GM18508 (cell line): Measurements from ENCODE around the gene ZNF79.
"Not testable (repeated sequence)": the region's sequence is repeated elsewhere in the genome, so short reads cannot be mapped to it uniquely, and the experiment has no call there.

Source experiments
- ATAC-seq: cut with Tn5 transposase; IDR thresholded peaks from one replicate; pipeline ENCODE4 v1.9.1; 2021; ENCODE audit warnings: moderate number of reproducible peaks; ENCODE audit not compliant: insufficient read depth, unreplicated experiment

Gene ZNF79

DNA sequence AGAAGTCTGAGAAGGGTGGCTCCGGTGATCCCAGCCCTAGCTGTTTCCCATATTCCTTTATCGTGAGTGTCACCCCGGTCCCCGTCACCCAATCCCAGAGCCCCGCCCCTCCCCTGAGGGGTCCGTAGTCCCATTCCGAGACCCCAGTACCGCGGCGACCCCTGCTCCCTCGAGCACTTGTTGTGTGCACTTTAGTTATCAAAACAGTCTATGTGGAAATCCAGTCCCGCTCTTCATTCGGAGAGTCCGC, 27.4 kb downstream of the ZNF79 start:
- no peak for ATAC-seq

DNA sequence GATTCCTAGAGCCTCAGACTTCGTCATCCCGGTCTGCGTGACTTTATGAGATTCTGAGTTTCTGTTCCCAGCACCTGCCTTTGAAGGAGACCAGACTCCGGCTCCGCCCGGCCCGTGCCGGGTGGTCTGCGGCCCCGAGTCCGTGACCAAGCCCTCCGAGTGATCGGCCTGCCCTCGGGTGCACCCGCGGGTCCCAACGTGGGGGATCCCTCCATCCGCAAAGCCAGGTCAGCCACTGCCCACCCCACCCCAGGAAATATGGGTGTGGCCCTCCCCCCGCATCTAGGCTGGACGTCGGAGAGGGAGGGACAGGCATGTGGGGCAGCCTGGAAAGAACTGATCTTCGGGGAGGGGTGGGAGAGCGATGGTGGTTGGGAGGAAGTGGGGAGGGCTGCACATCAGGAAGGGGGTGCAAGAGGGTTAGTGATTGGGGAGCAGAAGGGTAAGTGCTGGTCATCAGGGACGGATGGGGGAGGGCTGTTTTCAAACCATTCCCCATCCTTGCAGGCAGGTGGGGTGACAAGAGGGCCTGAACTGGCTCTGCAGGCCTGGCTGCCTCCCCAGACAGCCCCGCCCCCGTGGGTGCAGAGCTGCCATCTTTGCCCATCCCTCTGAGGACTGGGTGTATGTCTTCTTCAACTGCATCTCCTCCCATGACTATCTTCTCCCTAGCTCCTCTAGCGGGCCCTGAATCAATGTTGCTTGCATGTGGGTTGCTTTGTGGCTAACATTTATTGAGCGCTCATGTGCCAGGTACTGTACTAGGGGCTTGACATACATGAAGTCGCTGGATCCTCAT, 27.9 kb downstream of the ZNF79 start:
- ATAC-seq = no peak

DNA sequence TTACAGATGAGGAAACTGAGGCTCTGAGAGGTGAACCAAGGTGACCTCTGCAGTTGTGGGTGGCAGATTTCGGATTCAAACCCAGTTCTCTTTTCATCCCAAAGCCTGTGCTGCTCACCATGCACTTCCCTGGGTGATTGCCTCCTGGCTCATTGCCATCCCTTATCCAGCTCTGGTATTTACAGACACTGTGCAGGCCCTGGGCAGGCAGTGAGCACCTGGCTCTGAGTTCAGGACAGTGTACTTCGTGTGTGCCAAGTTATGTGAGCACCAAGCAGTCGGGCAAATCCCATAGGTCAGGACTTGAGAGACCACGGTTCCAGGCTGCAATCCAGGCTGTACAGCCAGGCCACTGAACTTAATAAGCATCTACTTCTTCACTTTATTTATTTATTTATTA, 28.5 kb downstream of the ZNF79 start:
- no peak for ATAC-seq

DNA sequence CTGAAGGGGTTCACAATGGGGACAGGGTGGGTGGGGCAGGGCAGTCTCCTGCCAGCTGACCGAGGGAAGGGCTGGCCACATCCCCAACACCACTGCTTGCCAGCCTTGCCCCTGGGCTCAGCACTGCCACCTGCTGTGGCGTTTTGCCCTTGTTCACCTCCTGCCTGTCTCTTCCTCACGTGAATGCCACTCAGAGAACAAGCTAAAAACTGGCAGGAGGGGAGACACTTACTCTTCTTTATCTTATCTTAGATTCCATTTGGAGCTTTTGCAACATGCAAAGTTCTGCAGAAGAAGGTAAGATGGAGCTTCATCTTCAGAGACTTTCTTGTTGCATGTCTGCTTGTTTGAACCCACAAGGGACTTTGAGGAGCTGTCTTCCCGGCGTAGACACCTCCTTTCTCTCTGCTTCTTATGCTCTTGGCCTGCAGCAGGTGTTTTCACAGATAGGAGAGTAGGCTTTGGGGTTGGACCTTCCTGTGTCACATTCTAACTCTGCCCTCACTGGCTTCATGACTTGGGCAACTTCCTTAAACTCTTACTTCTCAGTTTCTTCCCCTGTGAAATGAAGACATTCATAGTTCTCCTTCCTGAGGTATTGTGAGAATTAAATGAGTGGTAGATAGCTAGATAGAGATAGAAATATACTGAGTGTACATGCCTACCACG, 31.3 kb downstream of the ZNF79 start:
- no peak for ATAC-seq

DNA sequence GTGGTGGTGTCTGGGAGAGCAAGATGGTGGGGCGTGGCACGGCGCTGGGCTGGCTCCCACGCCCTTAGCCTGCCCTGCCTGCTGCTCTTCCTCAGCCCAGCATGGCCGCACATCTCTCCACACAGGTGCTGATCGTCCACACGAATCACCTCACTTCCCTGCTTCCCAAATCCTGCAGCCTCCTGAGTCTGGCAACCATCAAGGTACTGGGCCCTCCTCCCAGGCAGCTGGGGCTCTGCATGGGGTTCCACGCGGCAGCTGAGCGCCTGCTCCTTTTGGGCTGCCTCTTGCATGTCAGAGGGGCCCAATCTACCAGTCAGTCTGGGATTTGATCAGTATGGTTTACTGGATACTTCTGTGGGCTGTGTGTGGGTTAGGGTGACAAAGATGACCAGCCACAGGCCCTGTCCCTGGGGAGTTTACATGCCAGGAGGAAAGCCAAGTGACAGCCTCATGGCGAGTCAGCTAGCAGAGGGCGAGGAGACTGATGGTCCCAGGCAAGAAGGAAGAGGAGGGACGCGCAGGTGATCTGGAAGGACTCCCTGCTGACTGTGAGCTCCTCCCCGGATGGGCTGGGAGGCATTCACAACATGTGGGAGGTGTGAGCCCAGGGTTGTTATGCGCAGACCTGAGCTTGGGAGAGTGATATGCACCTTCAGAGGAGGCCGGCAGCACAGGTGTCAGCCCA, 33.2 kb downstream of the ZNF79 start:
- ATAC-seq = no peak

DNA sequence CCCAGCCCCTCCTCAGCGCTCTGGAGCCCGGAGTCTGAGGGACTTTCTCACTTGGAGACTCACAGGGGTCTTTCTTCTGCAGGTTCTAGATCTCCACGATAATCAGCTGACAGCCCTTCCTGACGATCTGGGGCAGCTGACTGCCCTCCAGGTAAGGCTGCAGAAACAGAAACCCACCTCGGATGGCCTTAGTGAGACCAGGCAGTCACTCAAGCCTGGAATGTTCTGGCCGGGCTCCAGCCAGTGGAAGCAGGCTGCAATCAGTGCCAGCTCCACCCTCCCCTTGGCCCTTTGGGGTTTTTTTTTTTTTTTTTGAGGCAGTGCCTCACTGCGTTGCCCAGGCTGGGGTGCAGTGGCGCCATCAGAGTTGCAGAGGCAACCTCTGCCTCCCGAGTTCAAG, 34.7 kb downstream of the ZNF79 start:
- ATAC-seq = no peak

DNA sequence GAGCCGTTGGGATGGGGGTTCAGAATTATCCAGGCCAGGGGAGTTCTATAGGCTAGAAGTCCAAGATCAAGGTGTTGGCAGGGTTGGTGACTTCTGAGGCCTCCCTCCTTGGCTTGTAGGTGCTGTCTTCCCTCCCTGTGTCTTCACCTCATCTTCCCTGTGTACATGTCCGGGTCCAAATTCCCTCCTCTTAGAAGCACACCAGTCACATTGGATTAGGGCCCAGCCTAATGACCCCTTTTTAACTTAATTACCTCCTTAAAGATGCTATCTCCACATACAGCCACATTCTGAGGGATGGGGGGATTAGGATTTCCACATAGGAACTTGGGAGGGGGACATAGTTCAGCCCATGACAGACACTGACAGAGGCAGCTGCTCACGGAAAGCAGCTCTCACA, 39.2 kb downstream of the ZNF79 start:
- no peak for ATAC-seq

DNA sequence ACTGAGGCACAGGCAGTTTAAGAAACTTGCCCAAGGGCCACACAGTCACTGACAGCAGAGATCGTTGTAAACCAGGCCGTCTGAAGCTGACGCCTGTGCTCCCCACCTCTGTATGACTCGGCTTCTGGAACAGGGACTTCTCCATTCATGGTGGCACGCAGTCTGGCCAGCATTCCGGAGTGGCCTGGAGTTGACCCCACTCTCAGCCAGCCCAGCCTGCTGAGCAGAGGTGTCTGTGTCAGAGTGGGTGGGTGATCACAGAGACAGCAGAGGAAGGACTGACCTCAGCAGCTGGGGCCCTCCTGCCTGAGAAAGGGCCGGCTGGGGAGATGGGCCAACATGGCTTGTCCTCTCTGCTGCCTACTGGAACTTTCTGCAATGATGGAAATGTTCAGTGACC, 39.7 kb downstream of the ZNF79 start:
- ATAC-seq = no peak

DNA sequence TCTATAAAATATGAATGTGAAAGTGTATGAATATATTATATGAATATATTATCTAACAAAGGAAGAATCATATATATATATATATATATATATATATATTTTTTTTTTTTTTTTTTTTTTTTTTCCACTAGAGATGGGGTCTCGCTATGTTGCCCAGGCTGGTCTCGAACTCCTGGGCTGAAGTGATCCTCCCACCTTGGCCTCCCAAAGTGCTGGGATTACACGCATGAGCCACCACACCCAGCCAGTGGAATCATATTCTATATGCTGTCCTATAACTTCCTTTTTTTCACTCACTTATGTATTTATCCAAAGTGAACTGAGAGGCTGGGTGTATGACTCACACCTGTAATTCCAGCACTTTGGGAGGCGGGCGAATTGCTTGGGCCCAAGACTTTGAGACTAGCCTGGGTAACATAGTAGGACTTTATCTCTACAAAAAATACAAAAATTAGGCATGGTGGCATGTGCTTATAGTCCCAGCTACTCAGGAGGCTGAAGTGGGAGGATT, 42.3 kb downstream of the ZNF79 start:
- ATAC-seq = not testable (repeated sequence)

DNA sequence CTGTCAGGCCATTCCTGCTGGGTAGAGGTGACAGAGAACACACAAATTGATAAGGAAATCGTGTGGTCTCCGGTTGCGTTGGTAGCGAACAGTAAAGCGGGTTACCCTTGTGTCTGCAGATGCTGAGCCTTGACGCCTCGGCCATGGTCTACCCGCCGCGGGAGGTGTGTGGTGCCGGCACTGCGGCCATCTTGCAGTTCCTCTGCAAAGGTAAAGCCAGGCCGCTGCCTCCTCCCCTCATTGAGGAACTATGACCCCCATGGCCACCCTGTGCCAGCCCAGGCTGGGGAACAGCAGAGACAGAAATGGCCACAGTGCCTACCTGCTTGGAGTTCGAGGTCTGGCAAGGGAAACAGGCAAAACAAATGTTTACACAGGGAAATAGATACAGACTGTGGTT, 43.4 kb downstream of the ZNF79 start:
- no peak for ATAC-seq

DNA sequence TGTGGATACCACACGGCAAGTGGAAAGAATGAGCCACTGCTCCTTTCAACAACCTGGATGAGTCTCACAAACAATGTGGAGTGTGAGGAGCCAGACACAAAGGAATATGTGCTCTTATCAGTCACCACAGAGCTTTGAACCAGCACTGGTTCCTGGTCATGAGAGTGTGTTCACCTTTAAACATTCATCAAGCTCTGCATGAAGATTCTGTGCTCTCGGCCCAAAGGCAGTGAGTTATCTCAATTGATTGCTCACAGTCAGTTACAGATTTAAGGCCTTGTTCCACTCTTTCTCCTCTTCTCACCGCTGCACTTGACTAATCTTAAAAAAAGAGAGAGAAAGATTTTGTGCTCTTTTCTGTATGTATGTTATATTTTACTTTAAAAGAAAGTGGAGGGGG, 46.5 kb downstream of the ZNF79 start:
- ATAC-seq = no peak

DNA sequence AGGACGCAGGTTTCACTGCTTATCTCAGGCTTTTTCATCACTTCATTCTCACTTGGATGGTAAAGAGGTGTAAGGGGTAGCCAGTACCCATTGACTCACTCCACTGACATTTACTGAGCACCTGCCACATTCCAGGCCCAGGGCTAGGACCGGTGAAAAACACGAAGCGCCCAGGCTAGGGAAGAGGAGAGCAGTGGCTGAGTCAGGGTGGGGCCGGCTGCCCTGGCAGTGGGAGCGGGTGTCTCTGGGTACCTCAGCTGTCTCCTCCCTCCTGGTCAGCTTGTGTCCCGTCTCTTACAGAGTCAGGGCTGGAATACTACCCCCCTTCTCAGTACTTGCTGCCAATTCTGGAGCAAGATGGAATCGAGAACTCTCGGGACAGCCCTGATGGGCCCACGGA, 49.3 kb downstream of the ZNF79 start:
- ATAC-seq = no peak

DNA sequence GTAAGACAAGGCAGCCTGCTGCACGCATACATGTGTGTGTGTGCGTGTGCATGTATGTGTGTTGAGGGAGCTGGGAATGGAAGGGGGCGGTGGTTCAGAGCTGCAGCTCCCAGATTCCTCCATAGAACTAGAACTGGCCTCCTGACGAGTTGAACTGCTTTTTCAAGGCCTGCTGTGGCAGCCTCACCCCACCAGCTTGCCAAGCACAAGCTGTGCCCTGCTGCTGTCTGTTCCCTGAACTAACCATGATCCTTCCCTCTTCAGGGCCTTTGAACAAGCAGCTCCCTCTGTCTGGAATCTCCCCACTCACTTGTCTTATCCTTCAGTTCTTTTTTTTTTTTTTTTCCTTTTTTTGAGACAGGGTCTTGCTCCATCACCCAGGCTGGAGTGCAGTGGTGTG, 49.8 kb downstream of the ZNF79 start:
- ATAC-seq = no peak

DNA sequence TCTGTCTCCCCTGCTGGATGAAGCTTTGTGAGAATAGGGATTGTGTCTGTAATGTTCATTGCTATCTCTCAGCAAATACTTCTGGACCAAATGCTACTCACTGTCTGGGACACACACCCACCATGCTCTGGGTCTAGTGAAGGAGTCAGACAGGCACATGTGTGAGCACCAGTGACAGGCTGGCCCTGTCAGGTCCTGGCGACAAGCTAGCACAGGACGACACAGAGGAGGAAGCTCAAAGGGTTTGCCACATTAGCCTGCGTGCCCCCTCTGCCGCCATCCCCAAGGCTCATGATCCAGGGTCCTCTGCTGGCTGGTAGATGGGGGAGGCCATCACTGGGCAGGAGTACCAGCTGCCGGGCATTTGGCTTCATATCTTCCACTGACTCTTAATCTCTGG, 50.4 kb downstream of the ZNF79 start:
- ATAC-seq = no peak

DNA sequence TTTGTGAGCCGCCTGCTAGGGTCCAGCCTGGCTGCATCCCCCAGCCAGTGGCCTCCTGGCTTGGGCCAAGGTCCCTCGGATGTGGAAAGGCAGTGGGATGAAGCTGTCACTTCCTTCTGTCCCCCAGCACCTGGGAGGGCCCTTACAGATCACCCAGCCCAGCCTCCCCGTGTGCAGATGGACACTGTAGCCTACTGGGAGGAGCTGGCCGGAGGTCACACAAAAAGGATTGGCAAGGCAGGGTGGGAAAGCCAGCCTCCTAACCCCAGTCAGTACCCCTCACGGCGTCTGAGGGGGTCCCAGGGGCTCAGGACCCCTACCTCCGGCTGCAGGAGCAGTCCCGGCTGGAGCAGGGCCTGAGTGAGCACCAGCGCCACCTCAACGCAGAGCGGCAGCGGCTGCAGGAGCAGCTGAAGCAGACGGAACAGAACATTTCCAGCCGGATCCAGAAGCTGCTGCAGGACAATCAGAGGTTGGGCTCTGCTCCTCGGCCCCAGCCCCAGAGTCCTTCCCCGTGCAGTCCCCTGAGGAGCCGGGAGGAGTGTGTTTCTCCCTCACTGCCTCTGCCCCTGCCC, 55.4 kb downstream of the ZNF79 start:
- no peak for ATAC-seq

DNA sequence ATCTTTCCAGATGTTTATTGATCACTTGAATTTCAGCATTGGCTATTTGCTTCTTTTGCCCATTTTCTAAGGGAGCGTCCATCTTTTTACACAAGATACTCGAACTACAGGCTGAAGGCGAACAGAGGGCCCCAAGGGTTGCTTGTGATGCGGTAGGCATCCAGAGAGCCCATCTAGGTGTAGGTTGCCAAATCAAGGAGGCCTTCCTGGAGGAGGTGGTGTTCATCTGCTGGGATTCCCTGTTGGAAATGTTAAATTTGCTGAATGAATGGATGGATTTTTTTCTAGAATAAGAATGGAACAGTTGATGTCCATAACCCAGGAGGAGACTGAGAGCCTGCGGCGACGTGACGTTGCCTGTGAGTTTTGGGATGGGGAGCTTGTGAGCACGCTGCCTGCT, 58.5 kb downstream of the ZNF79 start:
- ATAC-seq = no peak

DNA sequence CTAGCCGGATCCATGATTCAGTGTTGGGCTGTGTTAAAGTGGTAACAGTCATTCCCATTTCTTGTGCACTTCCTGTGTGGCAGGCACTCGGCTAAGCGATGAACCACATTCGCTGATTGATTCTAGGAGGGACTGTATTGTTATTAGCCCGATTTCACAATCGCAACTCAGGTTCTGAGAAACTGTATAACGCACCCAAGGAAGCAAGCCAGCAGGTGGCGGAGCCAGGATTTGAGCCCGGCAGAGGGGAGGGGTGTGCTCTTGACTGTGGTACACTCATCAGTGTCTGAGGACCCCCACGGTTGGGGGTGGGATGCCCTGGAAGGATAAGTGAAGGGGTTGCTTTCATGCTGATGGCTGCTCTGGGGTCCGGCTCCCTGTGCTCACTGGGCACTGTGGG, 61.8 kb downstream of the ZNF79 start:
- no peak for ATAC-seq

DNA sequence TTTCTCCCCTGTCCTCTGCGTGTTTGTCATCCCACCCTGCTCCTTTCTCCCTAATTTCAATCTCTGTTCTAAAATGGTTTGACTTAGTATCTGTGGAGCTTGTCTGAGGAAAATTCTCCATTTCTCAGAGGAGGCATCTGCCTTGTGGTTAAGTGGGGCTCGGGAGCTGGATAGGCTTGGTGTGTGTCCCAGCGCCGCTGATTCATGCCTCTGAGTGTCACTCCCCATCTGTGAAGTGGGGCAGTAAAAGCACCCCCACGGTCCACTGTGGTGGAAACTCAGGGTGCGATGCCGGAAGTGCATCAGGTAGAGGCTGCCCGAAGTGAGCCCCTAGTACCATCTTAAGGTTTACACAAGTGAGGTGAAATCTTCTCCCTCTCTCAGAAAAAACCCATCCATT, 64.8 kb downstream of the ZNF79 start:
- no peak for ATAC-seq

DNA sequence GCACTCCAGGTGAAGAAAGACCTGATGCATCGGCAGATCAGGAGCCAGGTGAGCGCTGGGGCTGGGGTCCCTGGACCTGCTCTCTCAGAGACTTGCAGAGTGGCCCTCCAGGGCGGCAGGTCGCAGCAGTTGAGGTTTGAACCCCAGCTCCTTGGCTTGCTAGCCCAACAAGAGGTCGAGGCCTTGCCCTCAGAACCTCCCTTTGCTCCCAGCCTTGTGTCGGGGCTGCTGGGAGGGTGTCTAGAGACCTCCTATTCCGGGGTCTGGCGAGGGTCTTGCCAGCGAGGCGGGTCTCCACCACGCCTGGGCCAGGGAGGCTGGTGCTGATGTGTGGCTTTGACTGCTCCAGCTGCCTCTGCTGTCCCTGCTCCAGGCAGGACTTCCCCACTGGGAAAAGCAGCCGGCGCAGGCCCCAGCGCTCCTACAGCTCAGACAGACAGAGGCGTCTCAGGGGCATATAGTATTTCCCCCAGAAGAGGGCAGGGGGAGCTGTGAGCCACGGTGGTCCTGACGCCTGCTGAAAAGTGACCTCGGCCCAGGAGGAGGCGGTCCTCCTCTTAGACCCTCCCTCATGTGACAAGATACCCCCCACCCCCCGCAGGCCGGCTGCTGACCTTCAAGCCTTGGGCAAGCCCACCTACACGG, 65.4 kb downstream of the ZNF79 start:
- ATAC-seq = no peak

DNA sequence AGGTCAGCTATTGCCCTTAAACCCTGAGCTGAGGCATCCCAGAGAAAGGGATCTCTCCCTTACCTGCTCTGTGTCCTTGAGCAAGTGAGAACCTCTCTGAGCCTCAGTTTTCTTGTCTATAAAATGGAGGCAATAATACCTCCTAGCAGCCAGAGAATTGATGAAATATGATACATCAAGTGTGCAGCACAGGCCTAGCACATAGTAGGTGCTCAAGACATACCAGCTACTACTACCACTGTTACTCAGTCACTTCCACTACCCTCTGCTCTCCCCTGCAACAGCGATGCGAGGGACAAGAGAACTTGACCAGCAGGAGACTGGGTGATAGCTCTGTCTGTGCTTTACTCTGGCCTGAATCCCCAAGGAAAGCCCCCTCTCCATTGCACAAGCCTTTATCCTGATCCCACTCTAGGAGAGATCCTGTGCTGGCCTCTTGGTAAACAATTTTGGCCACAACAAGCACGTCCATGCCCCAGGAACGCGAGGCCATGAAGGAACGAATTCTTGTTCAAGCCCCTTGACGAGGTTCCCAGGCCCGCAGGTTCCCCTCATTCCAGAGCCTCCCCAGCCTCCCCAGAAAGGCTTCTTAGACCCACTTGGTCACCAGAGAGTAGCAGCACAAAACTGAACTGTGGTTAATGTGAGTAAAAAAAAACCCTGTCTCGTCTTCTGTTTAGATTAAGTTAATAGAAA, 66.5 kb downstream of the ZNF79 start:
- no peak for ATAC-seq
